Ovary (tissue), 3 donors: ENCODE results near the gene CCDC86.

Experiments used
- EP300 ChIP-seq: sonication (generic); formaldehyde crosslinking; IDR thresholded peaks from one replicate; pipeline ENCODE4 v1.6.1; 2017; ENCODE audit warnings: antibody characterized with exemption
- POLR2A ChIP-seq: fragments of 450-650 bp; IDR thresholded peaks from one replicate; pipeline ENCODE4 v1.6.1; 2017; ENCODE audit warnings: antibody characterized with exemption, mild to moderate bottlenecking, moderate library complexity
- TF ChIP-seq, protein P1 (sequence below), 3 donors: fragments of 450-650 bp in 2 of 3; fragments of 200-600 bp in 1 of 3; IDR thresholded peaks; one replicate each; pipeline versions ENCODE4 v1.5.1 to v1.8.0; 2016 to 2022; ENCODE audit warnings: antibody characterized with exemption in 3 of 3, mild to moderate bottlenecking in 1 of 3
- donor health status: DM: no; HTN: no; CAD: no.

DNA sequence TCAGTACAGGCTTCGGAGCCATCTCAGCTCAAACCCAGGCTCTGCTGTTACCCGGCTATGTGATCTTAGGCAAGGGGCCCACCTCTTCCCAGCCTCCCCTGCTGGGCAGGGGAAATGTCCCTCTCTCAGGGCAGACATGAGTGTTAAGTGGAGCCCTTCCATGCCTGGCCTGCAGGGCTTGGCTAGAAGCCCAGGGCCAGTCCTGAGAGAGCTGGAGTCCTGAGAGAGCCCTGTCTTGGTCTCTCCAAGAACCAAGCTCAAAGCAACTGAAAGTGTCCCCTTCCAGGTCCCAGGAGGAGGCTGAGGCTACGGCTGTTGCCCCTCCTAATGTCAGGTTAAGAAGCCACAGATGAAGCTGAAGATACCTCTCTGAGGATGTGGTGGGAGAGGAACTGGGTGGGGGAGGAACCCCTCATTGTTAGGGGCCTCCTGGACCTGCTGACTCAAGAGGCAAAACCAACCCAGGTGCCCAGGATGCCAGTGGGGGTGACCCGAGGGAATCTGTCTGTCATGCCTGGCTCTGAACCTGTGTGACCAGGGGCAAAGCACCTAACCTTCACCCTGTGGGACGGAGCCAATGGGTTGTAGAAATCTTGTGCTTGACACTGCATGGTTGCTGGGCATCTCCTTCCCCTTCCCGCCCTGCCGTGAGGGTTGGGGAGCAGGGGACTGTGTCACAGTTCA lies 29.6 kb downstream of the CCDC86 start:
- no peak for TF ChIP-seq EP300
- TF ChIP-seq POLR2A, result no peak
- TF ChIP-seq, protein P1, sequence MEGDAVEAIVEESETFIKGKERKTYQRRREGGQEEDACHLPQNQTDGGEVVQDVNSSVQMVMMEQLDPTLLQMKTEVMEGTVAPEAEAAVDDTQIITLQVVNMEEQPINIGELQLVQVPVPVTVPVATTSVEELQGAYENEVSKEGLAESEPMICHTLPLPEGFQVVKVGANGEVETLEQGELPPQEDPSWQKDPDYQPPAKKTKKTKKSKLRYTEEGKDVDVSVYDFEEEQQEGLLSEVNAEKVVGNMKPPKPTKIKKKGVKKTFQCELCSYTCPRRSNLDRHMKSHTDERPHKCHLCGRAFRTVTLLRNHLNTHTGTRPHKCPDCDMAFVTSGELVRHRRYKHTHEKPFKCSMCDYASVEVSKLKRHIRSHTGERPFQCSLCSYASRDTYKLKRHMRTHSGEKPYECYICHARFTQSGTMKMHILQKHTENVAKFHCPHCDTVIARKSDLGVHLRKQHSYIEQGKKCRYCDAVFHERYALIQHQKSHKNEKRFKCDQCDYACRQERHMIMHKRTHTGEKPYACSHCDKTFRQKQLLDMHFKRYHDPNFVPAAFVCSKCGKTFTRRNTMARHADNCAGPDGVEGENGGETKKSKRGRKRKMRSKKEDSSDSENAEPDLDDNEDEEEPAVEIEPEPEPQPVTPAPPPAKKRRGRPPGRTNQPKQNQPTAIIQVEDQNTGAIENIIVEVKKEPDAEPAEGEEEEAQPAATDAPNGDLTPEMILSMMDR (IDR thresholded peaks at IDR 0.05), result no peak
